IMR-90 (cell line): ENCODE measurements around the gene SLC23A2. TPM values are rescaled to one million over a fixed set of nuclear protein-coding genes. Genes with fewer than 3 reads are reported as not detected.

Experiments
- CTCF ChIP-seq: conservative IDR thresholded peaks from 2 replicates; pipeline ENCODE4 v1.5.1; 2012; ENCODE audit warnings: mild to moderate bottlenecking, low read depth, low read length, improper control_type of control experiment
- polyA plus RNA-seq, 3 experiments: library from polyadenylated mRNA; depleted of rRNA; stranded (reverse); fragments of >200 nt; gene quantifications; 2 replicates each; pipeline ENCODE4 v1.2.3, GENCODE V29; 2012; ENCODE audit warnings: low replicate concordance in 1 of 3
- total RNA-seq: library from RNA; depleted of rRNA; stranded (reverse); fragments of >200 nt; gene quantifications from 2 replicates; pipeline ENCODE4 v1.2.3, GENCODE V29; 2012

SLC23A2 gene
- total and polyA plus RNA-seq, 2 of the 4 experiments (the other 2 are of a cell fraction), result 10.2 to 14.4 TPM

GRCh38 chr20:4937407-4938319 lies 63.6 kb downstream of the SLC23A2 start (continued):
- TF ChIP-seq CTCF, result no peak
